Activated effector memory CD4-positive, alpha-beta T cell treated with Interleukin-2 at 50 U/mL for 16 hours (primary cell): Measurements from ENCODE around the gene AFAP1.

Experiments used
- DNase-seq: peaks from one replicate; pipeline ENCODE4 v3.0.0-alpha.2; 2020

AFAP1 gene

GRCh38 chr4:7910952-7911578 is 28.6 kb downstream of the AFAP1 start:
- DNase-seq, result no peak

GRCh38 chr4:7910263-7910896 is 29.3 kb downstream of the AFAP1 start:
- DNase-seq, result no peak

GRCh38 chr4:7909463-7910262 is 30.0 kb downstream of the AFAP1 start:
- no peak for DNase-seq

GRCh38 chr4:7908668-7909067 is 31.0 kb downstream of the AFAP1 start:
- no peak for DNase-seq

- no peak for DNase-seq
Measured at GRCh38 chr4:7907142-7907541, 32.5 kb downstream of the AFAP1 start.

- no peak for DNase-seq
Measured at GRCh38 chr4:7906171-7906701, 33.4 kb downstream of the AFAP1 start.

GRCh38 chr4:7904952-7905915 is 34.4 kb downstream of the AFAP1 start:
- no peak for DNase-seq

- DNase-seq, result no peak
Measured at GRCh38 chr4:7903791-7904516, 35.7 kb downstream of the AFAP1 start.

- no peak for DNase-seq
Measured at GRCh38 chr4:7902826-7903225, 36.8 kb downstream of the AFAP1 start.

GRCh38 chr4:7902101-7902553 is 37.5 kb downstream of the AFAP1 start:
- DNase-seq, result no peak

- no peak for DNase-seq
Measured at GRCh38 chr4:7901311-7901885, 38.3 kb downstream of the AFAP1 start.

- no peak for DNase-seq
Measured at GRCh38 chr4:7900334-7900909, 39.2 kb downstream of the AFAP1 start.

- no peak for DNase-seq
Measured at GRCh38 chr4:7899184-7899869, 40.3 kb downstream of the AFAP1 start.

- no peak for DNase-seq
Measured at GRCh38 chr4:7898385-7898784, 41.3 kb downstream of the AFAP1 start.

GRCh38 chr4:7897811-7898210 is 41.9 kb downstream of the AFAP1 start:
- no peak for DNase-seq

- no peak for DNase-seq
Measured at GRCh38 chr4:7894677-7895181, 44.9 kb downstream of the AFAP1 start.

- no peak for DNase-seq
Measured at GRCh38 chr4:7894098-7894676, 45.5 kb downstream of the AFAP1 start.

GRCh38 chr4:7893539-7893938 is 46.1 kb downstream of the AFAP1 start:
- DNase-seq, result no peak

GRCh38 chr4:7892212-7893019 is 47.2 kb downstream of the AFAP1 start:
- DNase-seq, result no peak
